SK-N-MC (cell line): ENCODE measurements around the gene LMLN.

Source experiments
- EZH2 ChIP-seq: fragments of 200-600 bp; sonication (generic); IDR thresholded peaks from one replicate; pipeline ENCODE4 v1.6.1; 2017; ENCODE audit warnings: antibody characterized with exemption
- POLR2AphosphoS5 ChIP-seq: IDR thresholded peaks from 2 replicates; pipeline ENCODE4 v1.6.1; 2012; ENCODE audit warnings: mild to moderate bottlenecking, low read depth, low read length, borderline replicate concordance

GRCh38 chr3:197912741-197913476 lies 47.1 kb upstream of the LMLN start:
- no peak for TF ChIP-seq EZH2
- no peak for TF ChIP-seq POLR2AphosphoS5
